A549 (cell line): Measurements from ENCODE around the gene STX16. TPM values are rescaled to one million over a fixed set of nuclear protein-coding genes. Genes with fewer than 3 reads are reported as not detected.

Source experiments
- ATAC-seq, 2 experiments: fragments of 200-7000 bp in 1 of 2; fragments of >200 bp in 1 of 2; cut with Nextera tagmentation in 1 of 2; cut with Tn5 transposase in 1 of 2; 3 replicates each; pipeline versions ENCODE4 v1.8.0 to v1.9.1; 2018 to 2020; ENCODE audit warnings: mild to moderate bottlenecking in 1 of 2, moderate library complexity in 1 of 2
- CTCF ChIA-PET: fragments of 300-600 bp; sonication (Branson Sonifier 250); formaldehyde crosslinking; extraction: SDS; loops from one replicate; lab custom pipeline; 2021; ENCODE audit warnings: antibody characterized with exemption, inconsistent platforms; lab: Yijun Ruan, JAX
- POLR2A ChIA-PET: fragments of 350-600 bp; formaldehyde crosslinking; extraction: SDS; loops from one replicate; lab custom pipeline; 2021; ENCODE audit warnings: antibody characterized with exemption, inconsistent platforms; lab: Yijun Ruan, JAX
- DNase-seq, 2 experiments: peaks; one replicate each; pipeline versions ENCODE4 v3.0.0 to v3.0.0-alpha.2; 2011 to 2016; ENCODE audit warnings: low read depth in 1 of 2, low spot score in 1 of 2
- FAIRE-seq: peaks from 2 replicates; lab custom pipeline; 2011; peaks lifted over from hg19 to GRCh38; lab: Jason Lieb, UNC
- H3K27ac ChIP-seq, 2 experiments: fragments of >200 bp; sonication (Bioruptor Twin); formaldehyde crosslinking; 3 replicates each; pipeline ENCODE4 v1.5.1; 2016 to 2017
- H3K4me1 ChIP-seq: fragments of >200 bp; sonication (Bioruptor Twin); formaldehyde crosslinking; 3 replicates; pipeline ENCODE4 v1.6.1; 2016
- H3K4me2 ChIP-seq: fragments of >200 bp; sonication (Bioruptor Twin); formaldehyde crosslinking; 3 replicates; pipeline ENCODE4 v1.6.1; 2016
- H3K4me3 ChIP-seq: fragments of >200 bp; sonication (Bioruptor Twin); formaldehyde crosslinking; 3 replicates; pipeline ENCODE4 v1.5.1; 2016
- H3K9me3 ChIP-seq: fragments of >200 bp; sonication (Bioruptor Twin); formaldehyde crosslinking; 3 replicates; pipeline ENCODE4 v1.6.1; 2016
- CEBPB ChIP-seq, 2 experiments: fragments of >200 bp in 1 of 2; sonication (Bioruptor Twin) in 1 of 2; formaldehyde crosslinking in 1 of 2; IDR thresholded peaks; 2 replicates each; pipeline ENCODE4 v1.6.1; 2012 to 2016
- CHD2 ChIP-seq: fragments of 150-350 bp; IDR thresholded peaks from 2 replicates; pipeline ENCODE4 v1.6.1; 2014; ENCODE audit warnings: low read length; ENCODE audit not compliant: partially characterized antibody
- EP300 ChIP-seq, 2 experiments: fragments of >200 bp; sonication (Bioruptor Twin); formaldehyde crosslinking; IDR thresholded peaks; 2 replicates in 1 of 2; 3 replicates in 1 of 2; pipeline ENCODE4 v1.6.1; 2016 to 2017
- ESRRA ChIP-seq: fragments of 150-350 bp; IDR thresholded peaks from 2 replicates; pipeline ENCODE4 v1.6.1; 2014; ENCODE audit warnings: mild to moderate bottlenecking, low read length, borderline replicate concordance
- GATA3 ChIP-seq: IDR thresholded peaks from 2 replicates; pipeline ENCODE4 v1.6.1; 2012; ENCODE audit warnings: borderline replicate concordance
- HEYL ChIP-seq: fragments of 250-450 bp; sonication (Bioruptor Pico); IDR thresholded peaks from 2 replicates; pipeline ENCODE4 v1.8.0; 2021; ENCODE audit warnings: mild to moderate bottlenecking, moderate library complexity
- JUN ChIP-seq, 2 experiments: fragments of >200 bp; sonication (Bioruptor Twin); formaldehyde crosslinking; IDR thresholded peaks; 2 replicates in 1 of 2; 3 replicates in 1 of 2; pipeline ENCODE4 v1.6.1; 2016 to 2017
- KDM1A ChIP-seq: fragments of 200-600 bp; sonication (generic); IDR thresholded peaks from 2 replicates; pipeline ENCODE4 v1.6.1; 2016; ENCODE audit warnings: low read depth, mild to moderate bottlenecking
- MAZ ChIP-seq: fragments of 150-350 bp; IDR thresholded peaks from 2 replicates; pipeline ENCODE4 v1.6.1; 2014; ENCODE audit warnings: antibody characterized with exemption, low read depth, low read length, borderline replicate concordance
- MYC ChIP-seq: IDR thresholded peaks from 2 replicates; pipeline ENCODE4 v1.6.1; 2012; ENCODE audit warnings: mild to moderate bottlenecking, inconsistent platforms, low read length, improper control_type of control experiment, borderline replicate concordance
- NPAS2 ChIP-seq: fragments of 250-450 bp; sonication (Bioruptor Pico); IDR thresholded peaks from 2 replicates; pipeline ENCODE4 v1.8.0; 2022; ENCODE audit warnings: mild to moderate bottlenecking, moderate library complexity, borderline replicate concordance
- PHF8 ChIP-seq: fragments of 200-600 bp; sonication (generic); IDR thresholded peaks from 2 replicates; pipeline ENCODE4 v1.6.1; 2016; ENCODE audit warnings: low read depth, mild to moderate bottlenecking, antibody characterized with exemption, moderate library complexity, borderline replicate concordance
- POLR2A ChIP-seq: IDR thresholded peaks from 2 replicates; pipeline ENCODE4 v1.6.1; 2012; ENCODE audit warnings: mild to moderate bottlenecking, low read length
- RAD21 ChIP-seq, 2 experiments: fragments of >200 bp in 1 of 2; sonication (Bioruptor Twin) in 1 of 2; formaldehyde crosslinking in 1 of 2; IDR thresholded peaks in 1 of 2; conservative IDR thresholded peaks in 1 of 2; 2 replicates in 1 of 2; 3 replicates in 1 of 2; pipeline ENCODE4 v1.6.1; 2012 to 2018; ENCODE audit warnings: inconsistent platforms in 1 of 2
- RFX5 ChIP-seq: fragments of 450-650 bp; IDR thresholded peaks from 2 replicates; pipeline ENCODE4 v1.7.1; 2014; ENCODE audit warnings: antibody characterized with exemption, mild to moderate bottlenecking, moderate library complexity
- TP53 ChIP-seq: fragments of 250-450 bp; sonication (Bioruptor Pico); IDR thresholded peaks from 2 replicates; pipeline ENCODE4 v1.5.0; 2021; ENCODE audit warnings: mild to moderate bottlenecking, moderate library complexity
- ZFP36 ChIP-seq: fragments of 450-650 bp; IDR thresholded peaks from 2 replicates; pipeline ENCODE4 v1.6.1; 2014; ENCODE audit warnings: borderline replicate concordance; ENCODE audit not compliant: partially characterized antibody
- ZNF302 ChIP-seq: fragments of 250-450 bp; sonication (Bioruptor Pico); IDR thresholded peaks from 2 replicates; pipeline ENCODE4 v1.9.0; 2021; ENCODE audit warnings: inconsistent platforms, mild to moderate bottlenecking, moderate library complexity
- ZSCAN20 ChIP-seq: fragments of 250-450 bp; sonication (Bioruptor Pico); IDR thresholded peaks from 2 replicates; pipeline ENCODE4 v1.8.0; 2022; ENCODE audit warnings: mild to moderate bottlenecking, moderate library complexity
- WGBS: methylation state at CpG from one replicate; pipeline ENCODE4 v1.1.6; 2017; ENCODE audit errors: missing lambda C conversion rate; 5-methylcytosine and 5-hydroxymethylcytosine counted together
- polyA plus RNA-seq, 4 experiments: library from polyadenylated mRNA; depleted of rRNA in 3 of 4; stranded (reverse); fragments of >200 nt; fragmentation: RNase III in 1 of 4; extraction: RNeasy Plus Mini Kit Qiagen cat#74134 plus additional on column Dnase treatment in 1 of 4; gene quantifications; 2 replicates in 3 of 4; 3 replicates in 1 of 4; pipeline ENCODE4 v1.2.3, GENCODE V29; 2011 to 2017
- TF ChIP-seq, protein P1 (sequence below): fragments of >200 bp; sonication (Bioruptor Twin); formaldehyde crosslinking; IDR thresholded peaks from 3 replicates; pipeline ENCODE4 v1.6.1; 2016
- TF ChIP-seq, protein P2 (sequence below): fragments of 250-450 bp; sonication (Bioruptor Pico); IDR thresholded peaks from 2 replicates; pipeline ENCODE4 v1.5.0; 2020; ENCODE audit warnings: low read depth, mild to moderate bottlenecking, moderate library complexity
- TF ChIP-seq, protein P3 (sequence below): IDR thresholded peaks from 2 replicates; pipeline ENCODE4 v1.6.1; 2012
- TF ChIP-seq, protein P4 (sequence below): fragments of 150-350 bp; IDR thresholded peaks from 2 replicates; pipeline ENCODE4 v1.6.1; 2014; ENCODE audit warnings: low read depth, mild to moderate bottlenecking, low read length
- TF ChIP-seq, protein P5 (sequence below): fragments of >200 bp; sonication (Bioruptor Twin); formaldehyde crosslinking; IDR thresholded peaks from 2 replicates; pipeline ENCODE4 v1.6.1; 2016

The STX16 gene
- polyA plus RNA-seq, 2 of the 4 experiments (the other 2 are of a cell fraction), result 68.5 to 71.6 TPM

DNA sequence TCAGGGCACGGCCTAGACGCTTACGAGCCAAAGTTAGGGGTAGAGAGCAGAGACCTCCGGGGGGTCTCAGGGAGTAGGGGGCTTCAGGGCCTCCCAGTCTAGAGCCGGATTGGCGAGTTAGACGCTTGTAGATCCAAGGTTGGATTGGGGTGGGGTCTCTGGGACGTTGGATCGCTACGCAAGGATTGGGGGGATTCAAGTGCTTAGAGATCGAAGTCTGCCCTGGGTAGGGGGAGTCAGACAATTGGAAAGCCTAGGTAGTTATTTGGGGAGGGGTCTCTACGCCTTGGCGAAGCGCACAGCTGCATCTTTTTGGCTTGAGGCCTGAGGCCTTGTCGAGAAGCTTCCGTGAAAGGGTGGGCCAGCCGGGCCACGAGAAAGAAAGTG, 469 bp downstream of the STX16 start (continued):
- TF ChIP-seq, protein P1, sequence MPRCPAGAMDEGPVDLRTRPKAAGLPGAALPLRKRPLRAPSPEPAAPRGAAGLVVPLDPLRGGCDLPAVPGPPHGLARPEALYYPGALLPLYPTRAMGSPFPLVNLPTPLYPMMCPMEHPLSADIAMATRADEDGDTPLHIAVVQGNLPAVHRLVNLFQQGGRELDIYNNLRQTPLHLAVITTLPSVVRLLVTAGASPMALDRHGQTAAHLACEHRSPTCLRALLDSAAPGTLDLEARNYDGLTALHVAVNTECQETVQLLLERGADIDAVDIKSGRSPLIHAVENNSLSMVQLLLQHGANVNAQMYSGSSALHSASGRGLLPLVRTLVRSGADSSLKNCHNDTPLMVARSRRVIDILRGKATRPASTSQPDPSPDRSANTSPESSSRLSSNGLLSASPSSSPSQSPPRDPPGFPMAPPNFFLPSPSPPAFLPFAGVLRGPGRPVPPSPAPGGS, result no peak
- TF ChIP-seq POLR2A, result no peak
- no peak for TF ChIP-seq GATA3
- TF ChIP-seq, all 56 proteins: peak for 0

DNA sequence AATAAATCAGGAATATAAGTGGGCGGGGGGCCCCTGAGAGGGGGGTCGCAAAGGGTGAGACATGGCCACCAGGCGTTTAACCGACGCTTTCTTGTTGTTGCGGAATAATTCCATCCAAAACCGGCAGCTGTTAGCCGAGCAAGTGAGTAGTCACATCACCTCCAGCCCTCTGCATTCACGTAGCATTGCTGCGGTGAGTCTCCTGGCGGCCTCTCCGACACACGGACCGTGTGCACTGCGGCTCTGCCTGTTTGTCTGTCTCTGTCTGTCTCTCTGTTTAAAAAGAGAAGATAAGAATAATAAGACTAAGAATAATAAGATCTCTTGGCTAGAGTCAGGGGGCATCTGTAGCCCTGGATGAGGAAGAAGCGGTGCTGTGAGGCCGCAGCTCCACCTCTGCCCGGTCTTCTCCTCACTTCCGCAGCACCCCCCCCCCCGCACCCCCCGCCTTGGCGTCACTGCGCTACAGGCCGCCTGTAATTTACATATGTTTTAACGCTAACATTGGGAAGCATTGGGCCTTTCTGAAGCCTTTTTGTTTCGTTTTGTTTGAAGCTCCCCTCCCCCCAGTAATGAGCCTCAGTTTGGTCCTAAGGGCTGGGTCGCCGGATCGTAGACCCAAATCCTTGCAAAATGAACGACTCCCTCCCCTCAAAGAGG, 993 bp downstream of the STX16 start:
- POLR2A ChIA-PET, result interaction anchor here (0.8 to 2.4 kb wide), 6 partner anchors 7 to 406 kb away, joined by 3 to 23 read pairs (median 4); partner anchors contain the start of gene VAPB

DNA sequence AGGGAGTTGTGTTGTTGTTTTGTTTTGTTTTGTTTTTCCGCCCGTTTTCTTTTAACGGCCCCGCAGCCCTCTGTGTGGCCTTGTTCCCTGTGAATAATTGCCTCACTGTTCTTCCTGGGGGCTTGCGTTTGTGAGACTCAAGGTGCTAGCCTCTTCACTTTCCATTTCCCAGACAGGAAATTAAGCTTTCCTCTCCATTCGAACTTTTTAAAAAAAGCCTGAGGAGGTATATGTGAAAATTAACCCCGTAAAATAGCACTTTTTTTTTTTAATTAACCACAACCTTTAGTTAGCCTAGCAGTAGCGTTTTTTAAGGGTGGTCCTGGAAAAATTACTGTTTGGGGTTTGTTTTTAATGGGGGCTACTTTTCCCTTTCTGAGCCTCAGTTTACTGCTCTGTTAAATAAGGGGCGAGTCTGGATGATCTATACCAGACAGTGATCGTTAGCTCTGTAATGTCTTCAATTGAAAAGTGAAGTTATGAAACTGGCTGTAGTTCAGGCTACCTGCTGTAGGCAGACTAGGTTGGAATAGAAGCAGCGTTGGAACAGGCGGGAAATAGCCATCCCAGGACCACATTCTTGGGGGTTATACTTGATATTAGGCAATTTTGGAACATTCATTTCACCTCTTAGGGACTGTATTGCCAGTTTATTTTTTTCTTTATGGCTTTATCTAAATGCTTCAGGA, 1.7 kb downstream of the STX16 start:
- no peaks in the 10 kb centered on the region for H3K9me3 ChIP-seq
- peaks cover 32% of the 10 kb centered on the region; the same call in 2 of the 3 replicates for H3K4me1 ChIP-seq
- 15% methylated on average over 12 of the region's 12 CpGs for WGBS
- peak overlapping the region; percentile 96 for H3K4me2 ChIP-seq
- H3K4me3 ChIP-seq, result peak overlapping the region; percentile 91
- TF ChIP-seq KDM1A (no peak), CEBPB (IDR thresholded peaks at IDR 0.05) (no peak), MYC (no peak)
- peak overlapping the region; percentile 90 to 95 for H3K27ac ChIP-seq
- DNase-seq, result no peak
- ChIA-PET CTCF (interaction anchor here (0.8 to 3.5 kb wide), 7 partner anchors 10 to 416 kb away, joined by 3 to 36 read pairs (median 4); no protein-coding TSS in a partner anchor), POLR2A (interaction anchor here (0.7 to 2.4 kb wide), 2 partner anchors 169 to 264 kb away, joined by 3 to 23 read pairs; partner anchors contain the start of gene VAPB)
- FAIRE-seq, result no peak
- ATAC-seq, result no peak

More for the DNA sequence above, 993 bp downstream of the STX16 start:
- DNase-seq (peak; percentile 48 to 72), FAIRE-seq (no peak), ATAC-seq (peak; percentile 72 to 73)
- Histone ChIP-seq H3K4me1 (peaks cover 26% of the 10 kb centered on the region; the same call in 2 of the 3 replicates), H3K9me3 (no peaks in the 10 kb centered on the region), H3K4me2 (peak overlapping the region; percentile 96), H3K27ac (peak overlapping the region; percentile 90 to 95), H3K4me3 (peak overlapping the region; percentile 91)
- no peak for TF ChIP-seq JUN (IDR thresholded peaks at IDR 0.05)
- TF ChIP-seq TP53 (CRISPR knock-in tag), result 0 out of 2 replicates have a peak, but pooled peaks have one; percentile 20
- TF ChIP-seq PHF8, result peak; percentile 17; the same call in 1 of the 2 replicates
- TF ChIP-seq, protein P2, sequence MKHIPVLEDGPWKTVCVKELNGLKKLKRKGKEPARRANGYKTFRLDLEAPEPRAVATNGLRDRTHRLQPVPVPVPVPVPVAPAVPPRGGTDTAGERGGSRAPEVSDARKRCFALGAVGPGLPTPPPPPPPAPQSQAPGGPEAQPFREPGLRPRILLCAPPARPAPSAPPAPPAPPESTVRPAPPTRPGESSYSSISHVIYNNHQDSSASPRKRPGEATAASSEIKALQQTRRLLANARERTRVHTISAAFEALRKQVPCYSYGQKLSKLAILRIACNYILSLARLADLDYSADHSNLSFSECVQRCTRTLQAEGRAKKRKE (CRISPR knock-in tag), result no peak
- WGBS, result 2% methylated on average over 30 of the region's 30 CpGs
- CTCF ChIA-PET, result interaction anchor here (0.8 to 3.5 kb wide), 22 partner anchors 8 to 442 kb away, joined by 3 to 36 read pairs (median 4); no protein-coding TSS in a partner anchor

DNA sequence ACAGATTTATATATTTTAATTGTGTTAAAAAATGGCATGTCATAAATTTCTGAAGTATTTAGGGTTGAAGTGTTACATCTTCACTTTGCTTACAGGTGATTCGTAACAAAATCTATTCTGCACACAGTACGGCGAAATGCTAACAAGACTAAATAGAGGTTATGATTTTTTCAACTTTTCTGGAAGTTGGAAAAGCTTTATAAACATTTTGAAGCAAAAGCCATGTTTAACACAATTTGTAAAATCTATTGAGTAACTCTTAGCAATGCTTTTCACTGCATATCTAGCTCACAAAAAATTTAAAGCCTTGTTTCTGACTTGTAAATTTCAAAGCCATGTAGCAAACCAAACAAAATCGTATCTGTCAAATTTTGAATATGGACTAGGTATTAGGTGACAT, 3.3 kb downstream of the STX16 start:
- Histone ChIP-seq H3K4me2 (peak overlapping the region; percentile 96; the same call in 2 of the 3 replicates), H3K9me3 (no peaks in the 10 kb centered on the region), H3K27ac (no peak overlapping the region), H3K4me1 (peaks cover 33% of the 10 kb centered on the region; the same call in 2 of the 3 replicates), H3K4me3 (no peak overlapping the region)
- CTCF ChIA-PET, result interaction anchor here (0.6 to 1.0 kb wide), 2 partner anchors 185 to 801 kb away, joined by 3 read pairs; no protein-coding TSS in a partner anchor
- 94% methylated on average over 4 of the region's 4 CpGs for WGBS
- FAIRE-seq (no peak), DNase-seq (no peak), ATAC-seq (no peak)
- POLR2A ChIA-PET, result no interaction called here
- TF ChIP-seq RFX5 (no peak), HEYL (CRISPR knock-in tag) (no peak), TP53 (CRISPR knock-in tag) (no peak), ESRRA (no peak), GATA3 (no peak), NPAS2 (no peak), MAZ (no peak), JUN (IDR thresholded peaks at IDR 0.05) (no peak), ZFP36 (no peak), POLR2A (no peak), RAD21 (conservative IDR thresholded peaks at IDR 0.05 in 1 of 2, IDR thresholded peaks at IDR 0.05 in 1 of 2) (no peak), EP300 (IDR thresholded peaks at IDR 0.05) (no peak), ZSCAN20 (CRISPR knock-in tag) (no peak), CHD2 (no peak), ZNF302 (CRISPR knock-in tag) (no peak)
- TF ChIP-seq, protein P3, sequence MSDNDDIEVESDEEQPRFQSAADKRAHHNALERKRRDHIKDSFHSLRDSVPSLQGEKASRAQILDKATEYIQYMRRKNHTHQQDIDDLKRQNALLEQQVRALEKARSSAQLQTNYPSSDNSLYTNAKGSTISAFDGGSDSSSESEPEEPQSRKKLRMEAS, result no peak
- TF ChIP-seq, protein P4, sequence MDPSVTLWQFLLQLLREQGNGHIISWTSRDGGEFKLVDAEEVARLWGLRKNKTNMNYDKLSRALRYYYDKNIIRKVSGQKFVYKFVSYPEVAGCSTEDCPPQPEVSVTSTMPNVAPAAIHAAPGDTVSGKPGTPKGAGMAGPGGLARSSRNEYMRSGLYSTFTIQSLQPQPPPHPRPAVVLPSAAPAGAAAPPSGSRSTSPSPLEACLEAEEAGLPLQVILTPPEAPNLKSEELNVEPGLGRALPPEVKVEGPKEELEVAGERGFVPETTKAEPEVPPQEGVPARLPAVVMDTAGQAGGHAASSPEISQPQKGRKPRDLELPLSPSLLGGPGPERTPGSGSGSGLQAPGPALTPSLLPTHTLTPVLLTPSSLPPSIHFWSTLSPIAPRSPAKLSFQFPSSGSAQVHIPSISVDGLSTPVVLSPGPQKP, result no peak
- TF ChIP-seq, protein P5, sequence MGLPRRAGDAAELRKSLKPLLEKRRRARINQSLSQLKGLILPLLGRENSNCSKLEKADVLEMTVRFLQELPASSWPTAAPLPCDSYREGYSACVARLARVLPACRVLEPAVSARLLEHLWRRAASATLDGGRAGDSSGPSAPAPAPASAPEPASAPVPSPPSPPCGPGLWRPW, result no peak
